Smooth muscle cell (in vitro differentiated cells): Measurements from ENCODE around the gene VWF. TPM values are rescaled to one million over a fixed set of nuclear protein-coding genes. Genes with fewer than 3 reads are reported as not detected.

ENCODE experiments used
- DNase-seq: peaks from one replicate; lab custom pipeline; 2025; ENCODE audit not compliant: unreplicated experiment; lab: John Stamatoyannopoulos, UW
- H2AFZ ChIP-seq: fragments of 200-600 bp; sonication (generic); 2 replicates; pipeline ENCODE4 v1.6.0; 2016; ENCODE audit warnings: antibody characterized with exemption, low read depth, mild to moderate bottlenecking
- H3F3A ChIP-seq: fragments of 200-600 bp; sonication (generic); 2 replicates; pipeline ENCODE4 v1.6.0; 2017; ENCODE audit warnings: antibody characterized with exemption, low read depth
- H3K27ac ChIP-seq: fragments of 200-600 bp; sonication (generic); 2 replicates; pipeline ENCODE4 v1.5.1; 2016; ENCODE audit warnings: low read depth, mild to moderate bottlenecking
- H3K27me3 ChIP-seq: fragments of 200-600 bp; sonication (generic); 2 replicates; pipeline ENCODE4 v1.6.1; 2016; ENCODE audit warnings: low read depth, mild to moderate bottlenecking
- H3K36me3 ChIP-seq: fragments of 200-600 bp; sonication (generic); 2 replicates; pipeline ENCODE4 v1.5.1; 2016; ENCODE audit warnings: low read depth
- H3K4me1 ChIP-seq: fragments of 200-600 bp; sonication (generic); 2 replicates; pipeline ENCODE4 v1.5.1; 2016; ENCODE audit warnings: low read depth
- H3K4me2 ChIP-seq: fragments of 200-600 bp; sonication (generic); 2 replicates; pipeline ENCODE4 v1.6.0; 2016; ENCODE audit warnings: mild to moderate bottlenecking
- H3K4me3 ChIP-seq: fragments of 200-600 bp; sonication (generic); 2 replicates; pipeline ENCODE4 v1.5.1; 2016; ENCODE audit warnings: mild to moderate bottlenecking
- H3K79me2 ChIP-seq: fragments of 200-600 bp; sonication (generic); 2 replicates; pipeline ENCODE4 v1.6.0; 2016; ENCODE audit warnings: low read depth, mild to moderate bottlenecking
- H3K9ac ChIP-seq: fragments of 200-600 bp; sonication (generic); 2 replicates; pipeline ENCODE4 v1.6.0; 2016; ENCODE audit warnings: low read depth
- H3K9me3 ChIP-seq: fragments of 200-600 bp; sonication (generic); replicated peaks from 2 replicates; pipeline ENCODE4 v1.5.1; 2016; ENCODE audit warnings: low read depth
- H4K20me1 ChIP-seq: fragments of 200-600 bp; sonication (generic); 2 replicates; pipeline ENCODE4 v1.6.0; 2016; ENCODE audit warnings: low read depth
- WGBS: methylation state at CpG from one replicate; pipeline ENCODE4 v1.1.7; 2016; ENCODE audit warnings: low lambda C conversion rate; 5-methylcytosine and 5-hydroxymethylcytosine counted together
- polyA plus RNA-seq: library from polyadenylated mRNA; unstranded; fragments of >200 nt; fragmentation: Nextera tagmentation; extraction: Ambion mirVana; gene quantifications from 2 replicates; pipeline ENCODE4 v1.2.1, GENCODE V29; 2016
- total RNA-seq: library from RNA; depleted of rRNA; stranded (reverse); fragments of >200 nt; gene quantifications from 2 replicates; pipeline ENCODE4 v1.2.3, GENCODE V29; 2014
- TF ChIP-seq, protein P1 (sequence below): fragments of 200-600 bp; sonication (generic); IDR thresholded peaks from 2 replicates; pipeline ENCODE4 v1.5.1; 2017; ENCODE audit warnings: borderline replicate concordance, mild to moderate bottlenecking, antibody characterized with exemption; ENCODE audit not compliant: insufficient read depth, poor library complexity, severe bottlenecking

The VWF gene
- total and polyA plus RNA-seq, 2 experiments from 2014 or later: 0.19 TPM; not detected in 1

DNA sequence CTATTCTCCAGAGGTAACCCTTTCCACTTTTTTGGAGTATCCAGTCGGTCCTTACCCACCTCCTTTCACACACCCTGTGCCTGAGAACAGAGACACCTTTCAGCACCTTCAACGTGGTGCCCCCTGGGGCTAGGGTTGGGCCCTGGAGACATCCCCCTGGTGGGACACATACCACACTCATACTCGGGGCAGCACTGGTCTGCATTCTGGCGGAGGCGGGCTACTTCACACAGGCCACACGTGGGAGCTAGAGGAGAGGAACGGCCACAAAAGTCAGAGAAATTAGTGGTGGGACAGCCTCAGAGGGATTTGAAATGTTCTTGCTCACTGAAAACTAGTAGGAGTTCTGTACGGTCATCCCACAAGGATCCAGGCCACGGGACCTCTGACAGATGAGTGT is 139.6 kb downstream of the VWF start:
- no peak overlapping the region for H3K9ac ChIP-seq
- 78% methylated on average over 9 of the region's 9 CpGs for WGBS
- no peak for DNase-seq

DNA sequence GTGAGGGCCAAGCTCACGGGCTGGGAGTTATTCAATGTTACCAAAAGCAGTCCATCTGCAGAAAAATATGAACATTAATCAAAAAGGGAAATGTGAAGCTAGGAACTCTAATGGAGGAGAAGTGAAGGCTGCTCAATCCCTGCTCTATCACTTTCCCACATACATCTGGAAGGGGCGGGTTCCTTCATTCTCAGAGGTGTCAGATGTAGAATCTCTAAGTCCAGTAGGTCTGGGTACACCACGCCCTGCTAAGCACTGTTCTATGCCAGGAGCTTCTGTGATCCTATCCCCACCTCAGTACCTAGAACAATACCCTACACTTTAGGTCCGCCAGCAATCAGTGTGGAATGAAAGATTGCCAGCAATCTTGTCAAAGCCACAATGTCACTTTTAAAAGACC is 142.4 kb downstream of the VWF start:
- Histone ChIP-seq H3K9me3 (no peaks in the 10 kb centered on the region), H3K9ac (no peak overlapping the region), H3K27me3 (peaks cover 7% of the 10 kb centered on the region), H3K4me1 (no peaks in the 10 kb centered on the region), H3F3A (no peaks in the 10 kb centered on the region), H3K79me2 (no peaks in the 10 kb centered on the region), H3K4me3 (no peak overlapping the region), H3K27ac (no peak overlapping the region), H3K4me2 (no peak overlapping the region), H3K36me3 (no peaks in the 10 kb centered on the region), H4K20me1 (no peaks in the 10 kb centered on the region), H2AFZ (no peak overlapping the region)
- TF ChIP-seq, protein P1, sequence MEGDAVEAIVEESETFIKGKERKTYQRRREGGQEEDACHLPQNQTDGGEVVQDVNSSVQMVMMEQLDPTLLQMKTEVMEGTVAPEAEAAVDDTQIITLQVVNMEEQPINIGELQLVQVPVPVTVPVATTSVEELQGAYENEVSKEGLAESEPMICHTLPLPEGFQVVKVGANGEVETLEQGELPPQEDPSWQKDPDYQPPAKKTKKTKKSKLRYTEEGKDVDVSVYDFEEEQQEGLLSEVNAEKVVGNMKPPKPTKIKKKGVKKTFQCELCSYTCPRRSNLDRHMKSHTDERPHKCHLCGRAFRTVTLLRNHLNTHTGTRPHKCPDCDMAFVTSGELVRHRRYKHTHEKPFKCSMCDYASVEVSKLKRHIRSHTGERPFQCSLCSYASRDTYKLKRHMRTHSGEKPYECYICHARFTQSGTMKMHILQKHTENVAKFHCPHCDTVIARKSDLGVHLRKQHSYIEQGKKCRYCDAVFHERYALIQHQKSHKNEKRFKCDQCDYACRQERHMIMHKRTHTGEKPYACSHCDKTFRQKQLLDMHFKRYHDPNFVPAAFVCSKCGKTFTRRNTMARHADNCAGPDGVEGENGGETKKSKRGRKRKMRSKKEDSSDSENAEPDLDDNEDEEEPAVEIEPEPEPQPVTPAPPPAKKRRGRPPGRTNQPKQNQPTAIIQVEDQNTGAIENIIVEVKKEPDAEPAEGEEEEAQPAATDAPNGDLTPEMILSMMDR: no peak
- DNase-seq: no peak
- WGBS: 89% methylated on average over 4 of the region's 4 CpGs

More for the DNA sequence above, 139.6 kb downstream of the VWF start:
- Histone ChIP-seq H4K20me1 (no peaks in the 10 kb centered on the region), H3K27me3 (peaks cover 6% of the 10 kb centered on the region), H3K4me2 (no peak overlapping the region), H3K4me3 (no peak overlapping the region), H3K36me3 (no peaks in the 10 kb centered on the region), H3K79me2 (no peaks in the 10 kb centered on the region), H3F3A (no peaks in the 10 kb centered on the region), H2AFZ (no peak overlapping the region), H3K27ac (no peak overlapping the region), H3K9me3 (no peaks in the 10 kb centered on the region), H3K4me1 (no peaks in the 10 kb centered on the region)
- TF ChIP-seq, protein P1: no peak

DNA sequence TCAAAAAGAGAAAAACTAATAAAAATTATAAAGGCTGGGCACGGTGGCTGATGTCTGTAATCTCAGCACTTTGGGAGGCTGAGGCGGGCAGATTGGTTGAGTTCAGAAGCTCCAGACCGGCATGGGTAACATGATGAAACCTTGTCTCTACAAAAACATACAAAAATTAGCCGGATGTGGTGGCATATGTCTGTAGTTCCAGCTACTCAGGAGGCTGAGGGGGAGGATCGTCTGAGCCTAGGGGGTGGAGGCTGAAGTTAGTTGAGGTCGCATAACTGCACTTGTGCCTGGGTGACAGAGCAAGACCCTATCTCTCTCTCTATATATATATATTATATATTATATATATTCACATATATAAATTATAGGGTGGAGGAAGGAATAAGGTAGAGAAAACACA is 146.9 kb downstream of the VWF start:
- Histone ChIP-seq H3K27me3 (peaks cover 10% of the 10 kb centered on the region), H3K9me3 (no peaks in the 10 kb centered on the region), H3K27ac (no peak overlapping the region), H3K79me2 (no peaks in the 10 kb centered on the region), H3K4me2 (no peak overlapping the region), H4K20me1 (no peaks in the 10 kb centered on the region), H3F3A (no peaks in the 10 kb centered on the region), H3K4me3 (no peak overlapping the region), H3K36me3 (no peaks in the 10 kb centered on the region), H2AFZ (no peak overlapping the region), H3K4me1 (no peaks in the 10 kb centered on the region), H3K9ac (no peak overlapping the region)
- no peak for DNase-seq
- TF ChIP-seq, protein P1: no peak
- WGBS: 90% methylated on average over 6 of the region's 6 CpGs

DNA sequence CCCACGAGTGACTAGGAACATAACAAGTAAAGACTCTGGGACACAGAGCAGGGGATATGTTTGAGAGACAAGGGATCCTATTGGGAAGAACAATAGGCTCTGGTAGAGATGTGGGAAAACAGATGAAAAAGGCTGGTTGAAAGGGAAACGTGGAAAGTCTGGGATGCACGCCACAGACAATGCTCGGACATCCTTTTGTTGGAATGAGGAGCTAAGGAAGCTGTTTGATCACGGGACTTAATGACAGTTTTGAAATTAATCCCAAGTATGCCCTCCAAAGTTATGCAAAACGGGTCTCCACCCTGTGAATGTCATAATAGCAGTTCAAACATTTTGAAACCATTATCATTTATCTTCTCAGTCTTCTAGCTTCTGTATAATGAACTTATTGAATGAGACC is 147.8 kb downstream of the VWF start:
- H4K20me1 ChIP-seq: no peaks in the 10 kb centered on the region
- no peak for DNase-seq
- no peak overlapping the region for H3K4me2 ChIP-seq
- no peaks in the 10 kb centered on the region for H3K79me2 ChIP-seq
- H3K36me3 ChIP-seq: no peaks in the 10 kb centered on the region
- no peaks in the 10 kb centered on the region for H3K9me3 ChIP-seq
- no peak overlapping the region for H3K27ac ChIP-seq
- no peaks in the 10 kb centered on the region for H3F3A ChIP-seq
- H2AFZ ChIP-seq: no peak overlapping the region
- WGBS: 86% methylated on average over 6 of the region's 6 CpGs
- H3K27me3 ChIP-seq: peaks cover 10% of the 10 kb centered on the region
- no peak overlapping the region for H3K9ac ChIP-seq
- TF ChIP-seq, protein P1: no peak
- no peak overlapping the region for H3K4me3 ChIP-seq
- H3K4me1 ChIP-seq: no peaks in the 10 kb centered on the region
